ENCODE data around the gene MAPRE2.

The MAPRE2 gene

GRCh38 chr18:35038029-35038428 lies 3.2 kb upstream of the MAPRE2 start:
- no peak for DNase-seq (ENCODE audit: low read depth in 3 of 3)

DNA sequence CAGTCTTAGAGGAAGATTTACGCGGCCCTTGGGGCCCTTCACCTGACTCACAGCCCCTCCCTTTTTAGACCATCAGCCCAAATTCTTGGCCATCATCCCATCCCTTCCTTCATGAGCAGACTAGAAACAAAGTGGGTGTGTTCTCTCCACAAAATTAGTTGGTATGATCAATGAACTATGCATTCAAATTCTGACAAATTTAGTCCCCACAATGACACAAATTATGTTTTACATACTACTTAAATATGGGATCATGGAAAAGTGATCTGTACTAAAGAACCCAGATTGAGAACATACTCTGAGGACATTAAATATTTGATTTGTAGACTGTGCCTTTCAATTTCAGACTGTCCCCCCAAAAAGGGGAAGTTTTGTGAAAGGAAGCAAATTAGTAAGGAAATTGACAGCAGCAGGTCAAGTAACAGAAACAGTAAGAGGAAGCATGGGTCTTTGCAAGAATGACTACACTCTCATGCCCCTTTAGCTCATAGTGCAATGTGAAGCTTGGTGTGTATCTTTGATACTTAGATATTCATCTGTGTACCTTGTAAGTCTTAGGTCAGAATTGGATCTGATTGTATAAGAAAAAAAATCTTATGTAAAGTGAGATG lies 2.2 kb upstream of the MAPRE2 start:
- DNase-seq (ENCODE audit: low read depth in 3 of 3), result no peak

DNA sequence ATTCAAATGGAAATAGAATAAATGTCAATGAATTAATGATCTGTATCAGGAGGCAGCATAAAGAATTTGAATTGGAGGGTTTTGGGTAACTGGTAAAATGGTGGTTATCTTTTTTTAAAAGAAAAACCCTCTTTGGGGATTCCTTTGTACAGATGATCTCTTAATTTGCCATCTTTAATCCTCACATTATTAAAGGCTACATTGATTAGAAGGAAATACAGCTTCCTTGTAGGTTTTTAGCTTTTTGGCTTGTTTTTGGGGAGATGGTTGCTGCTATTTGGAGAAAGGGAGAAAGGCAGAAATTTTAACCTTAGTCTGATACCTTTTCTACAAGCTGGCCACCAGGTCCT lies 600 bp upstream of the MAPRE2 start:
- no peak for DNase-seq (ENCODE audit: low read depth in 3 of 3)

- DNase-seq (ENCODE audit: low read depth in 3 of 3), result no peak
Measured at GRCh38 chr18:35041815-35042387, 688 bp downstream of the MAPRE2 start.

- no peak for DNase-seq (ENCODE audit: low read depth in 3 of 3)
Measured at GRCh38 chr18:35042389-35043071, 1.3 kb downstream of the MAPRE2 start.

- DNase-seq (ENCODE audit: low read depth in 3 of 3), result no peak
Measured at GRCh38 chr18:35043207-35043606, 2.0 kb downstream of the MAPRE2 start.

- no peak for DNase-seq (ENCODE audit: low read depth in 3 of 3)
Measured at GRCh38 chr18:35045121-35045520, 3.9 kb downstream of the MAPRE2 start.

DNA sequence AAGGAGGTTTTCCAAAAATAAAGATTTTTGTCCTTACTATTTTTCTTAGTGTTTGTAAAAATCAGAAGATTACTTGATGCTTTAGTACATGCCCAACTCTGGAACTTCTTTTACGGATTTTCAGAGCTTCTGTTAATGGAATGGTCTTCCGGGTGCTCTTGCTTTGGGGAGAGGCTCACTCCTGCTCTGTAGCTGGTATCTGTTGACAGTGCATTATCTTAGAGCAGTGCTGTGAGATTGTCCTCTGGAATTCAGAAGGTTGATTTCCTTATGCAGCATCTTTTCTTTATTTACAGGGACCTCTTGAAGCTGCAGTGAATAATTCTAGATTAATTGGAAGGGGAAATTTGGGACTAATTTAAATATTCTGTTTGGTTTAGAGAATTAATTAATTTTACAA lies 4.6 kb downstream of the MAPRE2 start:
- DNase-seq (ENCODE audit: low read depth in 3 of 3), result no peak

GRCh38 chr18:35047697-35048292 lies 6.6 kb downstream of the MAPRE2 start:
- no peak for DNase-seq (ENCODE audit: low read depth in 3 of 3)

DNA sequence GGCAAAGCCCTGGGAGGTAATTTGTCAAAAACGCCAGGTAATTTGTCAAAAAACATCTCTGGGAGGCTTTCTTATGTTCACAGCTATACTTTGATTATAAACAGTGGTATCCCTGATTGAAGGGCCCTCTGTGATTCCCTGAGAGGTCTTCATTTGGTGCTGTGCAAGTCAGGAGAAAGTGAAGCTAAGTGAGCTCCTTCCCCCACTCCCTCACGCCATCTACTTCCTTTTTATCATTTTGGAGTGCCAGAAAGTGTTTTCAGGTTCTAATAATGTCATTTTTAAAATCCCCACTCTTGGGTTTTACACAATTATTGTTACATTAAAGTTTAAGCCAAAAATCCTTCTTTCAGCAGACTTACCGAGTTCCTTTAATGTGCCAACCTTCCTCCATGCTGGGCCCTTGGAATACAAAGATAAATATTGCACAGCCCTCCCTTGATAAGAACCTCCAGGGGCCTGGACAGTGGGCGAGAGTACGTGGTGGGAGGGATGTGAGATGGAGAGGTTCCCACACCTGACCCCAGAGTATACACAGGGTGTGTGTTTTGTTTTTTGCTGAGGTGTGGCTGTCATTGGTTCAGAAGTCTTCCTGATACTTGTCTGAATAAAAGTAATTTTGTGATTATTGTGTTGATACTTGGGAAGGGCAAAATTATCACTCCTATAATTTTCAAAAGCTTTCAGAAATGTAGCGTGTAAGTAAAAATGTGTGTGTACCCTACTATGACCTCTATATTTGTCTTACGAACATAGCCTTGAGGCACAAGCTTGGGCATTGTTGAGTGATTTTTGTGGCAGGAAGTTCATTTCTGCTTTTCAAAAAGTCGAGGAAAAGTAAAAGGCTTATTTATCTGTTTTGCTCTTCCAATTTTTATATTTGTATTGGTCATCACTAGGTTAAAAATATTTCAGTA lies 8.2 kb downstream of the MAPRE2 start:
- DNase-seq (ENCODE audit: low read depth in 3 of 3), result no peak

- DNase-seq (ENCODE audit: low read depth in 3 of 3), result no peak
Measured at GRCh38 chr18:35050028-35050546, 8.9 kb downstream of the MAPRE2 start.

GRCh38 chr18:35050705-35051195 lies 9.5 kb downstream of the MAPRE2 start:
- DNase-seq (ENCODE audit: low read depth in 3 of 3), result no peak

DNA sequence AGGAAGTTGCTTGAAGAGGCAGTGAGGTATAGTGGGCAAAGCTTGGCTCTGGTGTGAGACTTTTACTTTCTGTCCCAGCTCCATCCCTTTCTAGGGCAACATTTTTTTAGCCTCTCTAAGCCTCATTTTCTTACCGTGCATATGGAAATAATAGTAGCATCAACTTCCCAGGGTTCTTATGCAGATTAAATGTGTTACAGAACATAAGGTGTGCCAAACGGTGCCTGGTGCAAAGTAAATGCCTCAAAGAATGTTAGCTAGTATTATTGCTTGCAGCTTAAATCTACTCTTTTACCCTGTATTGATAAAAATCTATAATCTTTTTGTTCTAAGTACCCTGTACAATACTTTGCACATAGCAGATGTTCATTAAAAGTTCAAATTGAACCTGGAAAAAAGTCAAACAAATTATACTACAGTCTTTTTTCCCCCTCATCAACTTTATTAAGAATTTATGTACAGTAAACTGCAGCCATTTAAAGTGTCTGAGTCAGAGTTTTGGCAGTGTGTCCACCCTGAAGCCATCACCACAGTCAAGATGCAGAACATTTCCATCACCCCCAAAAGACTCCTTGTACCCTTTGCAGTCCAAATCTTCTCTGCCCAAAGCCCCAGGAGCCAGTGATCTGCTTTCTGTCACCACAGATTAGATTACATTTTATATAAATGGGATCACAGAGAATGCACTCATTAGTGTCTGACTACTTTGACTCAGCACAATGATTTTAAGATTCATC lies 10.6 kb downstream of the MAPRE2 start:
- no peak for DNase-seq (ENCODE audit: low read depth in 3 of 3)

GRCh38 chr18:35054401-35054800 lies 13.2 kb downstream of the MAPRE2 start:
- DNase-seq (ENCODE audit: low read depth in 3 of 3), result no peak

GRCh38 chr18:35055105-35055504 lies 13.9 kb downstream of the MAPRE2 start:
- DNase-seq (ENCODE audit: low read depth in 3 of 3), result no peak

- DNase-seq (ENCODE audit: low read depth in 3 of 3), result no peak
Measured at GRCh38 chr18:35055726-35056125, 14.5 kb downstream of the MAPRE2 start.

GRCh38 chr18:35059280-35059927 lies 18.2 kb downstream of the MAPRE2 start:
- DNase-seq (ENCODE audit: low read depth in 3 of 3), result no peak

- DNase-seq (ENCODE audit: low read depth in 3 of 3), result no peak
Measured at GRCh38 chr18:35060122-35060815, 19.1 kb downstream of the MAPRE2 start.

DNA sequence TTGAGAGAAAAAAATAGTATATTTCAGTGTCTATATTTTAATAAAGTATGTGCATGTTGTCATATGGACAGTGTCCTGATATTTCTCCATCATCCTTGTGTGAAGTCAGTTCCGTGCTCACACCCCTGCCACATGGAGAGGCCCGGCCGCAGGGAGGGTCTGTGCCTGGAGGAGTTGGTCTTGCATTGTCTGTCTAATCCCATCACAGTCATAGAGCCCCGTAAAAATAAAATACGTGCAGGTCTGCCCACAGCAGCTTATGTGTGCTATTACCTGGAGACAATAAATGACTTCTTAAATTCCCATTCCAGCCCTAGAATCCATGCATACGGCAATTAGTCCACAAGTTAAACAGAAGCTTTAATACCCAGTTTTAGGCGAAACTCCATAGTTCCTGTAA lies 20.1 kb downstream of the MAPRE2 start:
- DNase-seq (ENCODE audit: low read depth in 3 of 3), result no peak

DNA sequence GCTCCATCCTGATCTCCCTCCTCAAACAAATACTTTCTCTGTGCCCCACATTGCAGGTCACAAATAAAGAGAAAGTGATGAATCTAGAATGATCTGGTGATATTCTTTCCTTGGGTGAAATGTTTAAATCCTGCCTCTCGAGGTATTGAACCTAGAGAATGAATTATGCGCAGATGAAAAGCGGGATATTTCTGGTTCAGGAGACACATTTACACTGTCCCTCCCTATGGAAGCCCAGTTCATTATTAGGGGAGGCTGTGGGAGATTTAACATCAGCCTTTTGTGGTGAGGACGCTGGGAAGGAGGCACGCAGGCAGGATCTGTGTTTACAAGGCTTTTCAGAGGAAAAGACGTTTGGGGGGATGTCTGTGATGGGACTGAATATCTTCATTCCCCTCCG lies 20.6 kb downstream of the MAPRE2 start:
- no peak for DNase-seq (ENCODE audit: low read depth in 3 of 3)

Data from stimulated activated CD4-positive, alpha-beta T cell treated with anti-CD3 and anti-CD28 coated beads, TNF-alpha, amount 100 ng/mL, for 24 hours (primary cell).